Measurements from ENCODE around the gene FHOD3.
A peak's percentile ranks its signal among the peaks of the same experiment; 100 is the strongest.
"Not testable (repeated sequence)": the region's sequence is repeated elsewhere in the genome, so short reads cannot be mapped to it uniquely, and the experiment has no call there.

FHOD3 gene

DNA sequence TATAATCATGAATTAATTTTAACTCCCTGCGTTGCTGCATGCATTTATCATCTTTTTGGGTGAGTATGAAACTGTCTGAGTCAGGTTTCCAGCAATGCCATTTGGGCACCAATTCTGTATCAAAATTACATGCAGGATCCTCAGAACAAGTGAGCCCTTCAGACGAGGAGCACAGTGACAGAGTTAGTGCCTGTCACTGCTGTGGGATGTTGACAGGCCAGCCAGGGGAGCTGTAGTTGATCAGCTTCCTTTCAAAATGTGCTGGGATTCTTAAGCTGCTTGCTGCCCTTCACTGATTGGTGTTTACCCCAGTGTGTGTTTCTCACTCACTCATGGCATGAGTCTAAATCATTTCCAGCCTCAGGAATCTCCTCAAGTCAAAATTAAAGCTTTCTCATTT lies 422.1 kb downstream of the FHOD3 start:
- Mint-ChIP-seq H3K4me1 (no peaks in the 10 kb centered on the region), H3K36me3 (no peaks in the 10 kb centered on the region), H3K9me3 (no peaks in the 10 kb centered on the region), H3K27me3 (peaks cover 8% of the 10 kb centered on the region), H3K4me3 (no peak overlapping the region), H3K27ac (no peak overlapping the region)
- CTCF ChIA-PET, result interaction anchor here (1.6 kb wide), 1 partner anchor 32 kb away, joined by 6 read pairs; no protein-coding TSS in a partner anchor
- DNase-seq, result no peak

- H3K9me3 Mint-ChIP-seq, H3K4me3 Mint-ChIP-seq, DNase-seq, H3K4me1 Mint-ChIP-seq, H3K36me3 Mint-ChIP-seq, H3K27me3 Mint-ChIP-seq: not testable (repeated sequence)
- CTCF ChIA-PET, result interaction anchor here (1.2 kb wide), 1 partner anchor 33 kb away, joined by 3 read pairs; no protein-coding TSS in a partner anchor
- H3K27ac Mint-ChIP-seq, result peak overlapping the region; percentile 45
These were observed 423.8 kb downstream of the FHOD3 start for GRCh38 chr18:36721351-36721750.

GRCh38 chr18:36724169-36724568 lies 426.7 kb downstream of the FHOD3 start:
- H3K9me3 Mint-ChIP-seq, result no peaks in the 10 kb centered on the region
- H3K4me1 Mint-ChIP-seq, result no peaks in the 10 kb centered on the region
- no peak overlapping the region for H3K4me3 Mint-ChIP-seq
- CTCF ChIA-PET, result no interaction called here
- no peaks in the 10 kb centered on the region for H3K36me3 Mint-ChIP-seq
- no peak for DNase-seq
- H3K27me3 Mint-ChIP-seq, result peaks cover 17% of the 10 kb centered on the region
- H3K27ac Mint-ChIP-seq, result no peak overlapping the region

- no peaks in the 10 kb centered on the region for H3K36me3 Mint-ChIP-seq
- H3K27ac Mint-ChIP-seq, result no peak overlapping the region
- no peaks in the 10 kb centered on the region for H3K9me3 Mint-ChIP-seq
- H3K4me3 Mint-ChIP-seq, result no peak overlapping the region
- H3K27me3 Mint-ChIP-seq, result peaks cover 17% of the 10 kb centered on the region
- CTCF ChIA-PET, result no interaction called here
- DNase-seq, result no peak
- no peaks in the 10 kb centered on the region for H3K4me1 Mint-ChIP-seq
These were observed 427.1 kb downstream of the FHOD3 start for GRCh38 chr18:36724591-36725001.

- no peaks in the 10 kb centered on the region for H3K4me1 Mint-ChIP-seq
- DNase-seq, result no peak
- no peak overlapping the region for H3K4me3 Mint-ChIP-seq
- CTCF ChIA-PET, result no interaction called here
- H3K27ac Mint-ChIP-seq, result no peak overlapping the region
- peaks cover 9% of the 10 kb centered on the region for H3K27me3 Mint-ChIP-seq
- H3K36me3 Mint-ChIP-seq, result no peaks in the 10 kb centered on the region
- H3K9me3 Mint-ChIP-seq, result peaks cover 4% of the 10 kb centered on the region
These were observed 430.8 kb downstream of the FHOD3 start for GRCh38 chr18:36728345-36728744.

DNA sequence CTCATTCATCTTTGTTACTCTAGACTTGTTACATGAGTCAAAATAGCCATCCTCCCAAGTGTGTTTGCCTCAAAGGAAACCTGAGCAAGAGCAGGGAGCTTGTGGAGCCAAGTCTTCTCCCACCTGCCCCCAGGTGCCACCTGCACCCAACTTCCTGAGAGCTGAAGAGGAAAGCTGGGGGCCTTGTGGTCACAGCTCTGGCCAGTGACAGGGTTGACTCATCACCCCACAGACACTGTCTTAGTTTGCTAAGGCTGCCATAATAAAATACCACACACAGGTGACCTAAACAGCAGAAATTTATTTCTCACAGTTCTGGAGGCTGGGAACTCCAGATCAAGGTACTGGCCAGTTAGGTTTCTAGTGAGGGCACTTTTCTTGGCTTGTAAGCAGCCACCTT lies 431.7 kb downstream of the FHOD3 start:
- Mint-ChIP-seq H3K4me1 (no peaks in the 10 kb centered on the region), H3K27me3 (peaks cover 9% of the 10 kb centered on the region), H3K4me3 (no peak overlapping the region), H3K9me3 (peaks cover 4% of the 10 kb centered on the region), H3K27ac (no peak overlapping the region), H3K36me3 (no peaks in the 10 kb centered on the region)
- CTCF ChIA-PET, result no interaction called here
- DNase-seq, result no peak

DNA sequence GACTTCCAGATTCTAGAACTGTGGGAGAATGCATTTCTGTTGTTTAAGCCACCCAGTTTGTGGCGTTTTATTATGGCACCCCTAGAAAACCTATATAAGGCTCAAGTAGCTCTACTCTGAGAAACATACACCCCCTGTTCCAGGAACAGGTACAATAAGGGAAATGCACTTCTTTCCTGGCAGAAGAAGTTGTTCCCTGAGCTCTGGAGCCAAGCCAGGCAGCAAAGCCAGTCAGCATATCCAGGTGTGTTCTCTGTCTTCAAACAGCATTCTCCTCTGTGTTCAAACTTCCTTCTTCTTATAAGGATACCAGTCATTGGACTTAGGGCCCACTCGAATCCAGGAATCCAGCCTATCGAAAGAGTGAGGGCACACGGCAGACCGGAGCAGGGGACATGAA lies 434.8 kb downstream of the FHOD3 start:
- no peak overlapping the region for H3K27ac Mint-ChIP-seq
- no peak overlapping the region for H3K4me3 Mint-ChIP-seq
- no peaks in the 10 kb centered on the region for H3K36me3 Mint-ChIP-seq
- CTCF ChIA-PET, result no interaction called here
- no peaks in the 10 kb centered on the region for H3K4me1 Mint-ChIP-seq
- peaks cover 9% of the 10 kb centered on the region for H3K27me3 Mint-ChIP-seq
- no peak for DNase-seq
- peaks cover 4% of the 10 kb centered on the region for H3K9me3 Mint-ChIP-seq

GRCh38 chr18:36733150-36733549 lies 435.6 kb downstream of the FHOD3 start:
- H3K4me3 Mint-ChIP-seq, result no peak overlapping the region
- no peak overlapping the region for H3K27ac Mint-ChIP-seq
- no peaks in the 10 kb centered on the region for H3K4me1 Mint-ChIP-seq
- peaks cover 4% of the 10 kb centered on the region for H3K9me3 Mint-ChIP-seq
- peaks cover 4% of the 10 kb centered on the region for H3K27me3 Mint-ChIP-seq
- no peaks in the 10 kb centered on the region for H3K36me3 Mint-ChIP-seq
- CTCF ChIA-PET, result no interaction called here
- no peak for DNase-seq

- CTCF ChIA-PET, result no interaction called here
- H3K9me3 Mint-ChIP-seq, result peaks cover 4% of the 10 kb centered on the region
- no peak overlapping the region for H3K4me3 Mint-ChIP-seq
- no peak for DNase-seq
- H3K27ac Mint-ChIP-seq, result no peak overlapping the region
- no peaks in the 10 kb centered on the region for H3K27me3 Mint-ChIP-seq
- no peaks in the 10 kb centered on the region for H3K36me3 Mint-ChIP-seq
- H3K4me1 Mint-ChIP-seq, result no peaks in the 10 kb centered on the region
These were observed 437.1 kb downstream of the FHOD3 start for GRCh38 chr18:36734596-36734995.

DNA sequence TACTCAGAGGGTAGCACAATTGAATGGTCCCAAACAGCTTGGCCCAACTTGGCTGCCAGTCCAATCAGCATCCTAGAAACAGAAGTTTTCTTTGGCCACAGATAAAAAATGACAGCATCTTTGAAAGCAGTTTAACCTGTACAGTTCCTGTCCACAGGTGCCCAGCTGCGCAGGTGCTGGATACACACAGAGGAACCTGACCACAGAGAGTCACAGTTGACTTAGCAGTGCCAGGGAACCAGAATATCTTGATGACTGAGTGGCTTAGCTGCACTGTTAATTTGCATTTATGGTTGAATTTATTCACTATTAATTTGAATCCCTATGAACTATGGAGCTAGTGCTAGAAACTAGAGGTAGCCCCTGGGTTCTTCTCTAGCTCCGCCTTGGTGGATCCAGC lies 437.6 kb downstream of the FHOD3 start:
- H3K4me3 Mint-ChIP-seq, result no peak overlapping the region
- peaks cover 4% of the 10 kb centered on the region for H3K9me3 Mint-ChIP-seq
- H3K4me1 Mint-ChIP-seq, result no peaks in the 10 kb centered on the region
- DNase-seq, result no peak
- H3K27ac Mint-ChIP-seq, result no peak overlapping the region
- no peaks in the 10 kb centered on the region for H3K27me3 Mint-ChIP-seq
- H3K36me3 Mint-ChIP-seq, result no peaks in the 10 kb centered on the region
- CTCF ChIA-PET, result no interaction called here

DNA sequence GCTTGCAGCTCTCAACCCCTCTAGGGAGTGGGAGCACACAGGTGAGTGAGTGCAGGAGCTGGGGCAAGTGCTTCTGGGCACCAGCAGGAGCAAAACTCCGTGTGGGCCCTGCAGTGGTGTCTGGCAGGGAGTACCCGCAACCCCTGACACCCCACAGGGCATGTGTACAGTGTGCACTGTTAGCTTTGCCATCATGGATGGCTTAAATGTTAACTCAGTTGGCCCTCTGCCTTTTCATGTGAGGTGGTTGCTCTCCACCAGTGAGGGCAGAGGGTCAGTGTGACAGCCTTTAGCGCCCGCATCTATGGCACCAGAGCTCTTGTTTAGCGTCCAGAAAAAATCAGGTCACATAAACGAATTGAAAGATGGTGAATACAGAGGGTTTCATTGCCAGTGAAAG lies 438.6 kb downstream of the FHOD3 start:
- Mint-ChIP-seq H3K9me3 (peaks cover 4% of the 10 kb centered on the region), H3K36me3 (no peaks in the 10 kb centered on the region), H3K27me3 (no peaks in the 10 kb centered on the region), H3K27ac (no peak overlapping the region), H3K4me1 (no peaks in the 10 kb centered on the region), H3K4me3 (no peak overlapping the region)
- CTCF ChIA-PET, result no interaction called here
- no peak for DNase-seq

DNA sequence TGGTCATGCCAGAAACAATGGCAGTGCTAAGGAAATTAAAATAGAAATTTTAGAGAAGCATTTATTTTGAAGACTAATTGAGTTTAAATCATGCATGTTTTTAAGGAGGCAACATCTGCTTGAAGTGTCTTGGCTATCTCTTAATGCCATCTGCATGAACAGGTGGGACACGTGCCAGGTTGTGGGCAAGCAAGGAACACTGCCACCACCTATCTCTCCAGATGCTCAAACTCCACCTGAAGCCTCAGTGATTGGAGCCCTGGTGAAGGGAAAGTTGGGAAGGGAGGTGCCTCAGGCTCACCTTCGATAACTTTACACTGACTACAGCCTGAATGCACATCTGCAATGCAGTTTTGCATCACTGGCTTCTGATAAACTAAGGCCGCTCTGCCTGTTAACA lies 439.8 kb downstream of the FHOD3 start:
- no peaks in the 10 kb centered on the region for H3K4me1 Mint-ChIP-seq
- no peaks in the 10 kb centered on the region for H3K36me3 Mint-ChIP-seq
- no peak overlapping the region for H3K27ac Mint-ChIP-seq
- CTCF ChIA-PET, result no interaction called here
- peaks cover 3% of the 10 kb centered on the region for H3K27me3 Mint-ChIP-seq
- no peak for DNase-seq
- H3K4me3 Mint-ChIP-seq, result no peak overlapping the region
- H3K9me3 Mint-ChIP-seq, result peaks cover 4% of the 10 kb centered on the region

GRCh38 chr18:36744261-36744876 lies 446.9 kb downstream of the FHOD3 start:
- no peak overlapping the region for H3K27ac Mint-ChIP-seq
- no peaks in the 10 kb centered on the region for H3K4me1 Mint-ChIP-seq
- DNase-seq, result no peak
- CTCF ChIA-PET, result no interaction called here
- no peak overlapping the region for H3K4me3 Mint-ChIP-seq
- no peaks in the 10 kb centered on the region for H3K36me3 Mint-ChIP-seq
- H3K27me3 Mint-ChIP-seq, result peaks cover 3% of the 10 kb centered on the region
- no peaks in the 10 kb centered on the region for H3K9me3 Mint-ChIP-seq

- Mint-ChIP-seq H3K36me3 (no peaks in the 10 kb centered on the region), H3K4me1 (no peaks in the 10 kb centered on the region), H3K27ac (no peak overlapping the region), H3K27me3 (peaks cover 3% of the 10 kb centered on the region), H3K9me3 (no peaks in the 10 kb centered on the region), H3K4me3 (no peak overlapping the region)
- DNase-seq, result no peak
- CTCF ChIA-PET, result no interaction called here
These were observed 447.9 kb downstream of the FHOD3 start for GRCh38 chr18:36745219-36745975.
